ENCODE data around the gene HTR4.

Gene HTR4

DNA sequence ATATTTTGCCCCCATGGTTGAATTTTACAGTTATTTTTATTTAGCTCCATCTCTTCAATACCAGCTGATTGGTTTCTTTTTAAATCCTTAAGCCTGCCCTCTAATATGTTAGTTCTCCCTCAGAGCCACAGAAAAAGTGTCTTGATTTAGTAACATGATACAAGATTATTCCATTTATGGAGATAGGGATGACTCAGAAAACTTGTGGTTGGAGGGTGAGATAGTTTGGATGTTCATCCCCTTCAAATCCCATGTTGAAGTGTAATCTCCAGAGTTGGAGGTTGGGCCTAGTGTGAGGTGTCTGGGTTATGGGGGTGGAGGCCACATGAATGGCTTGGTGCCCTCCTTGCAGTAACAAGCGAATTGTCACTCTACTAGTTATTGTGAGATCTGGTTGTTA lies 154.9 kb downstream of the HTR4 start:
- TF ChIP-seq CTCF (conservative IDR thresholded peaks at IDR 0.05; ENCODE audit: low read depth, low read length), result no peak
- DNase-seq (ENCODE audit: low read depth), result no peak
- H3K4me3 ChIP-seq (ENCODE audit: low read length), result no peak overlapping the region

GRCh38 chr5:148497757-148498156 lies 156.6 kb downstream of the HTR4 start:
- H3K4me3 ChIP-seq (ENCODE audit: low read length), result no peak overlapping the region
- no peak for DNase-seq (ENCODE audit: low read depth)
- TF ChIP-seq CTCF (conservative IDR thresholded peaks at IDR 0.05; ENCODE audit: low read depth, low read length), result no peak

- H3K4me3 ChIP-seq (ENCODE audit: low read length), result no peak overlapping the region
- no peak for DNase-seq (ENCODE audit: low read depth)
- no peak for TF ChIP-seq CTCF (conservative IDR thresholded peaks at IDR 0.05; ENCODE audit: low read depth, low read length)
Measured at GRCh38 chr5:148492351-148492750, 162.0 kb downstream of the HTR4 start.

DNA sequence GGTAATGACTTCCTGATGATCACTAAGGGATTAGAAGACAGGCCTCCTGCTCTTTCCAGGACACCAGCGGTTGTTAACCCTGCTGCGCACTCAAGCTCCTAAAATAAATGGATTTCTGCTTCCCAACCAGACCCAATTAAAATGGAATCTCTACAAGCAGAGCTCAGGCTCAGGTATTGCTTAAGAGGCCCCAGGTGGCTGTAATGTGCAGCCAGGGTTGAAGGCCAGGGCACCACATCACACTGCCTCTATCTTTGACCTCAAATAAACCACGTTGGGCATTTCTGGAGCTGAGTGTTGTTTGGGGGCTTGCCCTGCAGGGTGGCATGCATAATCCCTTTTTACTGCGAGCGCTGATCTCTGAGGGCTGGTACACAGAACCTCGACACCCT lies 162.5 kb downstream of the HTR4 start:
- no peak for TF ChIP-seq CTCF (conservative IDR thresholded peaks at IDR 0.05; ENCODE audit: low read depth, low read length)
- H3K4me3 ChIP-seq (ENCODE audit: low read length), result no peak overlapping the region
- DNase-seq (ENCODE audit: low read depth), result no peak

DNA sequence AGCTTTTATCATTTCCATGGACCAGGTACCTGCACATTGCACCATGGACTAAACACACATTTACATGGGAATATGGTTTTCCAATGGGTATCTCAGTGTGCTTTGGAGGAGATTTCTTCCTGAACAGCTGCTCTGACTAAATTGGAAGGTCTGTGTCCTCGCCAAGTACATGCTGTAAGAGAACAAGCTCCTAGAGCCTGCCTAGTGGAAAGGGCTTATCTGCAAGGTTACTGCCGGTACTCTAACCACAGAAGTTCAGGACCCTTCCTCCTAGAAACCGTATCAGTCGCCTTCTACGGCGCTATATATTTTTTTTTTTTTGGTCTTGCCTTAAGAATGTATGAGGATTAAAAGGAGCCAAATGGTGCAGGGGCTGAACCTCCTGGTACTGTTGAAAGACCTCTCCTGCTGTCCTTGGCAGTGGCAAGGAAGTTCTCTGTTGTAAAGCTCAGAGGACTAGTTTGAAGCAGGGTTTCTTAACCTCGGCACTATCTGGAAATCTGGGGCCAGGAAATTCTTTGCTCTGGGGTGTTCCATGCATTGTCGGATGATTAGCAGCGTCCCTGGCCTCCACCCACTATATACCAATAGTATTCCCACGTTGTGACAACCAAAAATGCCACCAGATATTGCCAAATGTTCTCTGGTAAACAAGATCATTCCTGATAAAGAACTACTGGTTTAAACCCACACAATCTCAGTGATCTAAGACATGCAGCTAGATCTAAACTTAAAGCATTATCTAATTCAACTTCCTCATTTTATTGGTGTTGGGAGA lies 163.1 kb downstream of the HTR4 start:
- TF ChIP-seq CTCF (conservative IDR thresholded peaks at IDR 0.05; ENCODE audit: low read depth, low read length), result no peak
- no peak overlapping the region for H3K4me3 ChIP-seq (ENCODE audit: low read length)
- no peak for DNase-seq (ENCODE audit: low read depth)

- no peak overlapping the region for H3K4me3 ChIP-seq (ENCODE audit: low read length)
- no peak for DNase-seq (ENCODE audit: low read depth)
- no peak for TF ChIP-seq CTCF (conservative IDR thresholded peaks at IDR 0.05; ENCODE audit: low read depth, low read length)
Measured at GRCh38 chr5:148488757-148489156, 165.6 kb downstream of the HTR4 start.

DNA sequence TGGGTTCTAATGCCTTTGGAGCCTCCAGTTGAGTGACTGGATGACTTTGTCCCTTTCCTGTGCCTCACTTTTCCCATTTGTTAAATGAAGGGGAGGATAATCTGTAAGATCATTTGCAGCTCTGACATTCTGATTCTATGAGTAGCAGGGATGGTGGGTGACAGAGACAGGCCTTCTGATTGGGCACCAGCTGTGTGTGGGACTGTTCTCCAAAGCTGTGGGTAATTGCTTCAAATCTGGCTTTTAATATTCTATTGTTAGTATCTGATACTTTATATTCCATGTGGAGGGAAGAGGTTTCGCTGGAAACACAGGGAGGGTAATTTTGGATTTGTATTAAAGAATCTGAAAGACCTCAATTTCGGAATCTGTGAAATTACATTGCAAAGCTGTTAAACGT lies 167.9 kb downstream of the HTR4 start:
- H3K4me3 ChIP-seq (ENCODE audit: low read length), result no peak overlapping the region
- no peak for TF ChIP-seq CTCF (conservative IDR thresholded peaks at IDR 0.05; ENCODE audit: low read depth, low read length)
- no peak for DNase-seq (ENCODE audit: low read depth)
